ENCODE results near the gene TMEM266.

TMEM266 gene

GRCh38 chr15:76222159-76222558 is 162.4 kb downstream of the TMEM266 start:
- ATAC-seq = no peak
- TF ChIP-seq, protein P1, sequence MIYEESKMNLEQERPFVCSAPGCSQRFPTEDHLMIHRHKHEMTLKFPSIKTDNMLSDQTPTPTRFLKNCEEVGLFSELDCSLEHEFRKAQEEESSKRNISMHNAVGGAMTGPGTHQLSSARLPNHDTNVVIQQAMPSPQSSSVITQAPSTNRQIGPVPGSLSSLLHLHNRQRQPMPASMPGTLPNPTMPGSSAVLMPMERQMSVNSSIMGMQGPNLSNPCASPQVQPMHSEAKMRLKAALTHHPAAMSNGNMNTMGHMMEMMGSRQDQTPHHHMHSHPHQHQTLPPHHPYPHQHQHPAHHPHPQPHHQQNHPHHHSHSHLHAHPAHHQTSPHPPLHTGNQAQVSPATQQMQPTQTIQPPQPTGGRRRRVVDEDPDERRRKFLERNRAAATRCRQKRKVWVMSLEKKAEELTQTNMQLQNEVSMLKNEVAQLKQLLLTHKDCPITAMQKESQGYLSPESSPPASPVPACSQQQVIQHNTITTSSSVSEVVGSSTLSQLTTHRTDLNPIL (CRISPR knock-in tag; IDR thresholded peaks at IDR 0.05; ENCODE audit: low read depth) = no peak
- TF ChIP-seq PPARA (CRISPR knock-in tag; IDR thresholded peaks at IDR 0.05; ENCODE audit: borderline replicate concordance) = no peak
- TF ChIP-seq BACH2 (CRISPR knock-in tag; IDR thresholded peaks at IDR 0.05; ENCODE audit: borderline replicate concordance) = no peak
- TF ChIP-seq ISL1 (CRISPR knock-in tag; IDR thresholded peaks at IDR 0.05) = no peak
- no peak for TF ChIP-seq ZNF565 (CRISPR knock-in tag; conservative IDR thresholded peaks at IDR 0.05; ENCODE audit: low read depth)
- TF ChIP-seq ZNF8 (CRISPR knock-in tag; IDR thresholded peaks at IDR 0.05) = no peak
- no peak for TF ChIP-seq ZFP3 (CRISPR knock-in tag; IDR thresholded peaks at IDR 0.05)
- no peak for TF ChIP-seq ESRRG (CRISPR knock-in tag; IDR thresholded peaks at IDR 0.05)

DNA sequence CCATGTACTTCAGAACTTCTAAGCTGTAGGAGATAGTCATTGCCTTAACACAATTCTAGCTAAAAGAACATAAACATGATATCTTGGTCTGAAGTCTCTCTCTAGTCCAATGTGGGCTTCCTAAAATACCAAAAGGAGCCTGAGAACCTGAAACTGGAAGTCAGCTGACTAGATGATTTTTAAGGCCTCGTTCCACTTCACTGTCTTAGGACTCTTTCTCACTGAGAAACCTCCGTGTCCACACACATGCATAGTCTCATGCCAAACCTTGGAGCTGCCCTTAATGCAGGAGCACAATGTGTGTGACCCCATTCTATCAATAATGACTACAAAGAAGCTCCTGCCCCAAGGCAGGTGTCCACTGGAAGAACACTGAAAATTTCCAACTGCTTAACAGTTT is 163.7 kb downstream of the TMEM266 start:
- no peak for ATAC-seq
- TF ChIP-seq GLIS3 (CRISPR knock-in tag; IDR thresholded peaks at IDR 0.05) = no peak
- no peak for TF ChIP-seq ZNF8 (CRISPR knock-in tag; IDR thresholded peaks at IDR 0.05)
- TF ChIP-seq ZFP3 (CRISPR knock-in tag; IDR thresholded peaks at IDR 0.05) = no peak
- TF ChIP-seq PATZ1 (CRISPR knock-in tag; IDR thresholded peaks at IDR 0.05; ENCODE audit: borderline replicate concordance) = no peak
- no peak for TF ChIP-seq CSRNP3 (CRISPR knock-in tag; IDR thresholded peaks at IDR 0.05)
- TF ChIP-seq ARNTL (CRISPR knock-in tag; IDR thresholded peaks at IDR 0.05; ENCODE audit: borderline replicate concordance, low read depth) = no peak
- no peak for TF ChIP-seq TOX (CRISPR knock-in tag; IDR thresholded peaks at IDR 0.05; ENCODE audit: borderline replicate concordance)
- TF ChIP-seq OSR1 (CRISPR knock-in tag; IDR thresholded peaks at IDR 0.05) = no peak

DNA sequence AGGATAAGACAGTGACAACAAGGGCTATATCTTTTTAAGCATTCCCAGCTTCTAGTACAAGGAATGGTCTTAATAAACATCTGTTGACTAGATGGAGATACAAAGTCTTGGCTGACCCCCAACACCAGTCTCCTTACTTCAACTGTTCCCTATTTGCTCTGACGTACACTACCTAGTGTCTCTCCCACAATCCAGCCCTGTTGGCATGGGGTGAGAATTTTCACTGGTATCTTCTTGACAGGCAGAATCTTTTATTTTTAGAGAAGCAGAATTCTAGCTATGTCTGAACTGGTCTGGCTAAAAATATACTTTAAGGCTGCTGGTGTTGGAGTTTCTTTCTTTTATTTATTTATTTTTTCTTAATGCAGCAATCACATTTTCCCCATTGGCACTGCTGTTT is 169.5 kb downstream of the TMEM266 start:
- no peak for ATAC-seq
- TF ChIP-seq BACH2 (CRISPR knock-in tag; IDR thresholded peaks at IDR 0.05; ENCODE audit: borderline replicate concordance) (no peak), TOX (CRISPR knock-in tag; IDR thresholded peaks at IDR 0.05; ENCODE audit: borderline replicate concordance) (no peak), ZNF565 (CRISPR knock-in tag; conservative IDR thresholded peaks at IDR 0.05; ENCODE audit: low read depth) (no peak), ZFP3 (CRISPR knock-in tag; IDR thresholded peaks at IDR 0.05) (no peak), RARB (CRISPR knock-in tag; IDR thresholded peaks at IDR 0.05) (no peak), OSR1 (CRISPR knock-in tag; IDR thresholded peaks at IDR 0.05) (no peak), ESRRG (CRISPR knock-in tag; IDR thresholded peaks at IDR 0.05) (no peak), ZFP30 (CRISPR knock-in tag; IDR thresholded peaks at IDR 0.05) (no peak), PPARA (CRISPR knock-in tag; IDR thresholded peaks at IDR 0.05; ENCODE audit: borderline replicate concordance) (no peak), POU6F1 (CRISPR knock-in tag; IDR thresholded peaks at IDR 0.05; ENCODE audit: borderline replicate concordance, low read depth) (no peak), ARNTL (CRISPR knock-in tag; IDR thresholded peaks at IDR 0.05; ENCODE audit: borderline replicate concordance, low read depth) (no peak), ZNF70 (CRISPR knock-in tag; IDR thresholded peaks at IDR 0.05) (no peak), TCF4 (CRISPR knock-in tag; IDR thresholded peaks at IDR 0.05; ENCODE audit: borderline replicate concordance) (no peak), GLIS3 (CRISPR knock-in tag; IDR thresholded peaks at IDR 0.05) (no peak)
- TF ChIP-seq, protein P2, sequence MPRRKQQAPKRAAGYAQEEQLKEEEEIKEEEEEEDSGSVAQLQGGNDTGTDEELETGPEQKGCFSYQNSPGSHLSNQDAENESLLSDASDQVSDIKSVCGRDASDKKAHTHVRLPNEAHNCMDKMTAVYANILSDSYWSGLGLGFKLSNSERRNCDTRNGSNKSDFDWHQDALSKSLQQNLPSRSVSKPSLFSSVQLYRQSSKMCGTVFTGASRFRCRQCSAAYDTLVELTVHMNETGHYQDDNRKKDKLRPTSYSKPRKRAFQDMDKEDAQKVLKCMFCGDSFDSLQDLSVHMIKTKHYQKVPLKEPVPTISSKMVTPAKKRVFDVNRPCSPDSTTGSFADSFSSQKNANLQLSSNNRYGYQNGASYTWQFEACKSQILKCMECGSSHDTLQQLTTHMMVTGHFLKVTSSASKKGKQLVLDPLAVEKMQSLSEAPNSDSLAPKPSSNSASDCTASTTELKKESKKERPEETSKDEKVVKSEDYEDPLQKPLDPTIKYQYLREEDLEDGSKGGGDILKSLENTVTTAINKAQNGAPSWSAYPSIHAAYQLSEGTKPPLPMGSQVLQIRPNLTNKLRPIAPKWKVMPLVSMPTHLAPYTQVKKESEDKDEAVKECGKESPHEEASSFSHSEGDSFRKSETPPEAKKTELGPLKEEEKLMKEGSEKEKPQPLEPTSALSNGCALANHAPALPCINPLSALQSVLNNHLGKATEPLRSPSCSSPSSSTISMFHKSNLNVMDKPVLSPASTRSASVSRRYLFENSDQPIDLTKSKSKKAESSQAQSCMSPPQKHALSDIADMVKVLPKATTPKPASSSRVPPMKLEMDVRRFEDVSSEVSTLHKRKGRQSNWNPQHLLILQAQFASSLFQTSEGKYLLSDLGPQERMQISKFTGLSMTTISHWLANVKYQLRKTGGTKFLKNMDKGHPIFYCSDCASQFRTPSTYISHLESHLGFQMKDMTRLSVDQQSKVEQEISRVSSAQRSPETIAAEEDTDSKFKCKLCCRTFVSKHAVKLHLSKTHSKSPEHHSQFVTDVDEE (CRISPR knock-in tag; IDR thresholded peaks at IDR 0.05) = no peak
